Raji (cell line): ENCODE results near the gene PRR29.

ENCODE experiments used
- POLR2A ChIP-seq: IDR thresholded peaks from 2 replicates; pipeline ENCODE4 v1.6.1; 2011; ENCODE audit warnings: low read depth, low read length, control low read depth; ENCODE audit not compliant: insufficient read depth

PRR29 gene

GRCh38 chr17:63987221-63988126 is 10.7 kb upstream of the PRR29 start:
- TF ChIP-seq POLR2A = no peak

GRCh38 chr17:63988127-63988478 is 10.0 kb upstream of the PRR29 start:
- TF ChIP-seq POLR2A = no peak

GRCh38 chr17:63988741-63989621 is 9.2 kb upstream of the PRR29 start:
- no peak for TF ChIP-seq POLR2A

GRCh38 chr17:63989622-63990345 is 8.4 kb upstream of the PRR29 start:
- TF ChIP-seq POLR2A = no peak

- TF ChIP-seq POLR2A = no peak
Observed at GRCh38 chr17:63991611-63992010, 6.5 kb upstream of the PRR29 start.

GRCh38 chr17:63993368-63993985 is 4.7 kb upstream of the PRR29 start:
- no peak for TF ChIP-seq POLR2A

- TF ChIP-seq POLR2A = no peak
Observed at GRCh38 chr17:63995626-63996025, 2.5 kb upstream of the PRR29 start.

GRCh38 chr17:63996430-63997182 is 1.5 kb upstream of the PRR29 start:
- TF ChIP-seq POLR2A = no peak

- no peak for TF ChIP-seq POLR2A
Observed at GRCh38 chr17:63997341-63998048, 656 bp upstream of the PRR29 start.

- no peak for TF ChIP-seq POLR2A
Observed at GRCh38 chr17:63998721-63999679, 849 bp downstream of the PRR29 start.

- no peak for TF ChIP-seq POLR2A
Observed at GRCh38 chr17:63999680-64000531, 1.8 kb downstream of the PRR29 start.
